Neuronal stem cell (in vitro differentiated cells): ENCODE measurements around the gene FSIP1.
A peak's percentile ranks its signal among the peaks of the same experiment; 100 is the strongest.

Experiments used
- DNase-seq: peaks from one replicate; pipeline ENCODE4 v3.0.0-alpha.2; 2013; ENCODE audit warnings: low spot score
- H2AFZ ChIP-seq: one replicate; pipeline ENCODE4 v1.6.1; 2013; ENCODE audit warnings: mild to moderate bottlenecking, low read length, inconsistent platforms
- H2AK5ac ChIP-seq: 2 replicates; pipeline ENCODE4 v1.6.1; 2013; ENCODE audit warnings: low read depth, mild to moderate bottlenecking, inconsistent platforms, low read length, moderate library complexity, mixed read lengths
- H2BK120ac ChIP-seq: 2 replicates; pipeline ENCODE4 v1.6.1; 2013; ENCODE audit warnings: low read depth, mild to moderate bottlenecking, inconsistent platforms, low read length, moderate library complexity, mixed read lengths
- H2BK12ac ChIP-seq: one replicate; pipeline ENCODE4 v1.6.1; 2013; ENCODE audit warnings: low read length, inconsistent platforms
- H2BK15ac ChIP-seq: 2 replicates; pipeline ENCODE4 v1.6.1; 2013; ENCODE audit warnings: mild to moderate bottlenecking, low read length, inconsistent platforms, mixed read lengths
- H2BK5ac ChIP-seq: one replicate; pipeline ENCODE4 v1.6.1; 2013; ENCODE audit warnings: inconsistent platforms, mild to moderate bottlenecking, low read length, moderate library complexity
- H3K14ac ChIP-seq: one replicate; pipeline ENCODE4 v1.6.1; 2013; ENCODE audit warnings: low read length, inconsistent platforms
- H3K18ac ChIP-seq: 2 replicates; pipeline ENCODE4 v1.6.1; 2013; ENCODE audit warnings: low read length, inconsistent platforms
- H3K23ac ChIP-seq: 2 replicates; pipeline ENCODE4 v1.6.1; 2013; ENCODE audit warnings: low read depth, mild to moderate bottlenecking, mixed read lengths, low read length, inconsistent platforms; ENCODE audit not compliant: poor library complexity
- H3K27ac ChIP-seq: replicated peaks from 3 replicates; pipeline ENCODE4 v1.5.1; 2013; ENCODE audit warnings: low read length, inconsistent platforms
- H3K27me3 ChIP-seq, 3 experiments: 2 replicates each; pipeline ENCODE4 v1.6.1; 2013; ENCODE audit warnings: low read length in 3 of 3, mild to moderate bottlenecking in 2 of 3, inconsistent platforms in 1 of 3, low read depth in 1 of 3, mixed read lengths in 1 of 3, moderate library complexity in 1 of 3; ENCODE audit not compliant: control insufficient read depth in 3 of 3, insufficient read depth in 3 of 3
- H3K36me3 ChIP-seq, 2 donors: replicated peaks in 1 of 2; 2 replicates each; pipeline ENCODE4 v1.6.1; 2013; ENCODE audit warnings: low read length in 2 of 2; ENCODE audit not compliant: control insufficient read depth in 2 of 2, insufficient read depth in 2 of 2
- H3K4ac ChIP-seq: 2 replicates; pipeline ENCODE4 v1.6.1; 2013; ENCODE audit warnings: inconsistent platforms, mild to moderate bottlenecking, low read length, moderate library complexity
- H3K4me1 ChIP-seq, 2 donors: 1 replicate in 1 of 2; 2 replicates in 1 of 2; pipeline ENCODE4 v1.6.1; 2013; ENCODE audit warnings: low read length in 2 of 2, low read depth in 1 of 2; ENCODE audit not compliant: control insufficient read depth in 2 of 2, insufficient read depth in 1 of 2
- H3K4me2 ChIP-seq: one replicate; pipeline ENCODE4 v1.6.1; 2013; ENCODE audit warnings: mild to moderate bottlenecking, low read length, inconsistent platforms; ENCODE audit not compliant: insufficient read depth, poor library complexity, severe bottlenecking
- H3K4me3 ChIP-seq, 2 donors: 2 replicates each; pipeline ENCODE4 v1.5.1; 2013; ENCODE audit warnings: low read length in 2 of 2, mild to moderate bottlenecking in 2 of 2, inconsistent platforms in 1 of 2, moderate library complexity in 1 of 2
- H3K79me1 ChIP-seq: one replicate; pipeline ENCODE4 v1.6.1; 2013; ENCODE audit warnings: low read depth, mild to moderate bottlenecking, inconsistent platforms, low read length, moderate library complexity
- H3K9ac ChIP-seq: one replicate; pipeline ENCODE4 v1.6.1; 2013; ENCODE audit warnings: mild to moderate bottlenecking, low read depth, low read length, inconsistent platforms; ENCODE audit not compliant: poor library complexity
- H3K9me3 ChIP-seq, 2 donors: replicated peaks in 1 of 2; 2 replicates each; pipeline versions ENCODE3 to v1.6.1; 2013; ENCODE audit warnings: low read length in 2 of 2, mild to moderate bottlenecking in 2 of 2, inconsistent platforms in 1 of 2, low read depth in 1 of 2, mixed read lengths in 1 of 2, moderate library complexity in 1 of 2; ENCODE audit not compliant: control insufficient read depth in 2 of 2, insufficient read depth in 1 of 2
- H4K8ac ChIP-seq: one replicate; pipeline ENCODE4 v1.6.1; 2013; ENCODE audit warnings: low read depth, mild to moderate bottlenecking, inconsistent platforms, low read length, moderate library complexity
- H4K91ac ChIP-seq: one replicate; pipeline ENCODE4 v1.6.1; 2013; ENCODE audit warnings: low read length, low read depth, mild to moderate bottlenecking, inconsistent platforms; ENCODE audit not compliant: poor library complexity
- WGBS, 2 donors: extraction: QIAGEN DNeasy Blood & Tissue Kit; methylation state at CpG; one replicate each; pipeline ENCODE4 v1.1.7; 2013; ENCODE audit warnings: missing lambda C conversion rate in 2 of 2, mixed read lengths in 1 of 2; ENCODE audit not compliant: insufficient read length in 2 of 2, insufficient replicate concordance in 1 of 2; ENCODE audit errors: extremely low coverage in 2 of 2; 5-methylcytosine and 5-hydroxymethylcytosine counted together

Gene FSIP1

DNA sequence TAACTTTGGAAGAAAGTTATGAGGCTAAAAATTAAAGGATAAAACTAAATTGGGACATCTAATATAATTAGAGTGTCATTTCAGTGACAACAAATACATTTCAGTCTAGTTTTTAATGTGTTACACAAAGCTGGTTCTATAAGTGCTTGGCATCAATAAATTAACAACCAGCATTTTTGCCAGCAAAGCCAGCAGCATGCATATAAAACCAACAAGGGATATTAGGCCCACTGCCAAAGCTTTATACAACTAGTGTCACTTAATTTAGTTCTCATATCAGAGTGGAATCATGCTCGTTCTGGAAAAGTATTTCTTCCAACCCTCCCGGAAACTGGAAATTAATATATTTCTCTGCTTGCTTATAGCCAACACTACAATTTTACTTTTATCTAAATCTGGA is 113.0 kb downstream of the FSIP1 start:
- Histone ChIP-seq H3K27ac (no peak overlapping the region), H3K23ac (no peak overlapping the region), H3K27me3 (no peaks in the 10 kb centered on the region), H3K4me3 (no peak overlapping the region), H2BK15ac (no peak overlapping the region), H2BK120ac (no peak overlapping the region), H3K14ac (no peak overlapping the region), H4K8ac (no peak overlapping the region), H3K4me1 (peaks cover 8 to 23% of the 10 kb centered on the region in 2 donors), H3K4me2 (no peak overlapping the region), H3K4ac (no peak overlapping the region), H2BK12ac (no peak overlapping the region), H3K9ac (no peak overlapping the region), H3K9me3 (peaks cover 0 to 2% of the 10 kb centered on the region in 2 donors), H4K91ac (no peak overlapping the region), H3K79me1 (no peaks in the 10 kb centered on the region), H2BK5ac (no peak overlapping the region), H2AFZ (no peak overlapping the region), H2AK5ac (no peak overlapping the region), H3K36me3 (no peaks in the 10 kb centered on the region), H3K18ac (no peak overlapping the region)
- no CpG with 5 or more reads among the region's 2 CpGs for WGBS, 2 donors
- DNase-seq = no peak

DNA sequence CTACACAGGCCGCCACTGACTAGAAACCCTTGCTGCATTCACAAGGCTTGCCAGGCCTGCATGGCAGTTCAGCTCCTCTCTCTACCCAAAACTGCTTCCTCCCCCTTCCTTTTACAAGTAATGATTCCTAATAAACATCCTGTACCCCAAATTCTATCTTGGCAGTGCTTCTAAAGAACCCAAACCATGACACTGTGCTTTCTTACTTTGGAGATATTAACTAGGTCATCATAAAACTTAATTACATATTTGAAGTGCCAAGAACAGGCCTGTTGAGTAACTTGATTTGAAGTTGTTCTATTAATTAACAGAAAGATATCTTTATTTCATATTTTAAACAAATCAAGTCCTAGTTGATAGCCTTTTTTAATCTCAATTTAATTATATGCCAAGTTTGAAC is 113.4 kb downstream of the FSIP1 start:
- Histone ChIP-seq H3K9ac (no peak overlapping the region), H3K9me3 (peaks cover 0 to 2% of the 10 kb centered on the region in 2 donors), H2AFZ (no peak overlapping the region), H4K91ac (no peak overlapping the region), H3K4ac (no peak overlapping the region), H3K4me1 (peaks cover 8 to 23% of the 10 kb centered on the region in 2 donors), H3K14ac (no peak overlapping the region), H2BK15ac (no peak overlapping the region), H3K18ac (no peak overlapping the region), H3K4me3 (no peak overlapping the region), H4K8ac (no peak overlapping the region), H2BK120ac (no peak overlapping the region), H2BK5ac (no peak overlapping the region), H3K36me3 (no peaks in the 10 kb centered on the region), H2AK5ac (no peak overlapping the region), H2BK12ac (no peak overlapping the region), H3K4me2 (no peak overlapping the region), H3K79me1 (no peaks in the 10 kb centered on the region), H3K23ac (no peak overlapping the region), H3K27me3 (no peaks in the 10 kb centered on the region), H3K27ac (no peak overlapping the region)
- WGBS, 2 donors = no CpG with 5 or more reads among the region's 1 CpG
- DNase-seq = no peak

DNA sequence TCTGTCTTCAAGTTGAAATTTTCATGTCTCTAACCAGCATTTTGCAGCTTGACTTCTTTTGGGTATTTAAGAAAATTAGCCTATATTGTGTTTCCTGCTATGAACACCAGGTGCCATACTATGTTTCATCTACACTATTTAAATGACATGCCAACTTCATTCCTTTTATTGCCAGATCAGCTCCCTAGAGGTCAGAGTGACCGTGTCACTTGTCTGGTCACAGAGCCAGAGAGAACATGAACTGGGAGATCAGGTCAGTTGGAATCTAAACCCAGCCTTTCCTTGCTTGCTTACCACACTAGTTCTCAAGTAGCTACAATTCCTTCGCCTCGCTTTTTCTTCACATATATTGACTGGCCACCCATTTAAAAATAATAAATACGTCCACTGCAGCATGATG is 114.2 kb downstream of the FSIP1 start:
- H2BK5ac ChIP-seq = no peak overlapping the region
- H3K36me3 ChIP-seq = no peaks in the 10 kb centered on the region
- no peak overlapping the region for H4K8ac ChIP-seq
- H3K4ac ChIP-seq = no peak overlapping the region
- no peak overlapping the region for H3K23ac ChIP-seq
- H3K14ac ChIP-seq = no peak overlapping the region
- H3K18ac ChIP-seq = no peak overlapping the region
- no peaks in the 10 kb centered on the region for H3K79me1 ChIP-seq
- H3K9me3 ChIP-seq = peaks cover 0 to 2% of the 10 kb centered on the region in 2 donors
- no peak overlapping the region for H2BK12ac ChIP-seq
- H4K91ac ChIP-seq = no peak overlapping the region
- H3K4me3 ChIP-seq = no peak overlapping the region
- no CpG with 5 or more reads among the region's 4 CpGs for WGBS, 2 donors
- peaks cover 8 to 29% of the 10 kb centered on the region in 2 donors for H3K4me1 ChIP-seq
- H3K9ac ChIP-seq = no peak overlapping the region
- H3K4me2 ChIP-seq = no peak overlapping the region
- no peak overlapping the region for H3K27ac ChIP-seq
- no peak overlapping the region for H2BK15ac ChIP-seq
- H2AK5ac ChIP-seq = no peak overlapping the region
- no peak overlapping the region for H2BK120ac ChIP-seq
- no peak for DNase-seq
- no peaks in the 10 kb centered on the region for H3K27me3 ChIP-seq
- no peak overlapping the region for H2AFZ ChIP-seq

DNA sequence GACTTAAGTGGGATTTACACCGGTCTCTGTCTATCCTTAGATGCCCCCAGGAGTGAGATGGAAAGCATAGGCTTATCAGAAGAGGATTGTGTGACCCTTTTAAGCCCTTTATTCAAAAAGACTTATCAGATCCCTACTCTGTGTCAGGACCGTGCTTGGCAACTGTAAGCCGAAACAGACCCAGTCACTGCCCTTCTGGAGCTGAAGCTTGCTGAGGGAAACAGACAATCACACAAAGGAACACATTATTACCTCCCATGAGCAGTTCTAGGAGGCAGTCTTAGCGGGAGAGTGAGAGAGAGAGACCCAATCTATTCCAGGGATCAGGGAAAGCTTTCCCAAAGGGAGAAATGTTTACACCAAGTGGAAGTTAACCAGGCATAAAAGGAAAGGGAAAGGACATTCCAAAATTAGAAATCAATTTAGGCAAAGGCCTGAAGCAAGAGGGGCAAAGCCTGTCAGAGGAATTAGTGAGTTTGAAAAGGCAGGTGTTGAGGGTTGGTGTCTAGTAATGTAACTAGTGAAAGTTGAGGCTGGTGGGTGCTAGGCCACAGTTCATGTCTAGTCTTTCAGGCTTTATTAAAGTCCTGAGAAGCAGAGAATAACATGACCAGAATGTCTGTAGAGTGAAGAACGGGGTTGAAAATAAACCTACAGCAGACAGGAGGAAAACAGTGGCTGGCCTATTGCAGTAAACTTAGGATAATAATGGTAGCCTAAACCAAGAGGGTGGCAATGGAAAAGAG is 115.1 kb downstream of the FSIP1 start:
- Histone ChIP-seq H3K4me1 (peaks cover 8 to 29% of the 10 kb centered on the region in 2 donors), H3K4me3 (no peak overlapping the region), H3K27me3 (no peaks in the 10 kb centered on the region), H3K9ac (no peak overlapping the region), H2AK5ac (no peak overlapping the region), H2AFZ (peak overlapping the region; percentile 21), H4K91ac (no peak overlapping the region), H3K18ac (peak overlapping the region; percentile 9), H3K9me3 (peaks cover 0 to 2% of the 10 kb centered on the region in 2 donors), H2BK5ac (no peak overlapping the region), H2BK120ac (no peak overlapping the region), H4K8ac (no peak overlapping the region), H2BK12ac (no peak overlapping the region), H3K79me1 (no peaks in the 10 kb centered on the region), H2BK15ac (no peak overlapping the region), H3K4me2 (no peak overlapping the region), H3K14ac (no peak overlapping the region), H3K36me3 (no peaks in the 10 kb centered on the region), H3K23ac (no peak overlapping the region), H3K4ac (no peak overlapping the region), H3K27ac (no peak overlapping the region)
- no peak for DNase-seq
- WGBS, 2 donors = no CpG with 5 or more reads among the region's 5 CpGs
